ENCODE measurements around the gene BHLHA15.

The BHLHA15 gene

GRCh38 chr7:98196706-98197605 lies 14.3 kb upstream of the BHLHA15 start:
- H3K27me3 Mint-ChIP-seq, result no peaks in the 10 kb centered on the region
- no peak overlapping the region for H3K27ac Mint-ChIP-seq
- peaks cover 4% of the 10 kb centered on the region for H3K9me3 Mint-ChIP-seq
- H3K4me3 Mint-ChIP-seq, result no peak overlapping the region
- peaks cover 72% of the 10 kb centered on the region for H3K36me3 Mint-ChIP-seq (ENCODE audit: low read depth)
- H3K4me1 Mint-ChIP-seq (ENCODE audit: low read depth), result peaks cover 37% of the 10 kb centered on the region
- DNase-seq, result no peak

GRCh38 chr7:98199131-98199530 lies 12.1 kb upstream of the BHLHA15 start:
- Mint-ChIP-seq H3K27ac (no peak overlapping the region), H3K4me1 (ENCODE audit: low read depth) (peaks cover 58% of the 10 kb centered on the region), H3K36me3 (ENCODE audit: low read depth) (peaks cover 62% of the 10 kb centered on the region), H3K4me3 (no peak overlapping the region), H3K9me3 (peaks cover 4% of the 10 kb centered on the region), H3K27me3 (no peaks in the 10 kb centered on the region)
- no peak for DNase-seq

GRCh38 chr7:98200364-98200763 lies 10.9 kb upstream of the BHLHA15 start:
- H3K4me3 Mint-ChIP-seq, result peak overlapping the region; percentile 2
- peaks cover 67% of the 10 kb centered on the region for H3K4me1 Mint-ChIP-seq (ENCODE audit: low read depth)
- DNase-seq, result no peak
- H3K9me3 Mint-ChIP-seq, result peaks cover 4% of the 10 kb centered on the region
- H3K36me3 Mint-ChIP-seq (ENCODE audit: low read depth), result peaks cover 61% of the 10 kb centered on the region
- no peaks in the 10 kb centered on the region for H3K27me3 Mint-ChIP-seq
- H3K27ac Mint-ChIP-seq, result peak overlapping the region; percentile 71

GRCh38 chr7:98202367-98203195 lies 8.7 kb upstream of the BHLHA15 start:
- Mint-ChIP-seq H3K27ac (peak overlapping the region; percentile 95), H3K36me3 (ENCODE audit: low read depth) (peaks cover 64% of the 10 kb centered on the region), H3K9me3 (peaks cover 4% of the 10 kb centered on the region), H3K4me1 (ENCODE audit: low read depth) (peaks cover 60% of the 10 kb centered on the region), H3K4me3 (peak overlapping the region; percentile 67), H3K27me3 (no peaks in the 10 kb centered on the region)
- peak; percentile 75 for DNase-seq

- no peaks in the 10 kb centered on the region for H3K27me3 Mint-ChIP-seq
- peak overlapping the region; percentile 95 for H3K27ac Mint-ChIP-seq
- H3K4me3 Mint-ChIP-seq, result peak overlapping the region; percentile 67
- peak; percentile 48 for DNase-seq
- peaks cover 4% of the 10 kb centered on the region for H3K9me3 Mint-ChIP-seq
- peaks cover 63% of the 10 kb centered on the region for H3K36me3 Mint-ChIP-seq (ENCODE audit: low read depth)
- H3K4me1 Mint-ChIP-seq (ENCODE audit: low read depth), result peaks cover 60% of the 10 kb centered on the region
Measured at GRCh38 chr7:98203261-98203963, 7.8 kb upstream of the BHLHA15 start.

GRCh38 chr7:98203964-98204605 lies 7.2 kb upstream of the BHLHA15 start:
- Mint-ChIP-seq H3K4me3 (peak overlapping the region; percentile 12), H3K9me3 (peaks cover 2% of the 10 kb centered on the region), H3K4me1 (ENCODE audit: low read depth) (peaks cover 57% of the 10 kb centered on the region), H3K36me3 (ENCODE audit: low read depth) (peaks cover 61% of the 10 kb centered on the region), H3K27me3 (no peaks in the 10 kb centered on the region), H3K27ac (peak overlapping the region; percentile 95)
- DNase-seq, result peak; percentile 21

GRCh38 chr7:98204670-98205069 lies 6.6 kb upstream of the BHLHA15 start:
- Mint-ChIP-seq H3K36me3 (ENCODE audit: low read depth) (peaks cover 60% of the 10 kb centered on the region), H3K4me1 (ENCODE audit: low read depth) (peaks cover 54% of the 10 kb centered on the region), H3K27me3 (no peaks in the 10 kb centered on the region), H3K9me3 (no peaks in the 10 kb centered on the region), H3K27ac (no peak overlapping the region), H3K4me3 (no peak overlapping the region)
- DNase-seq, result peak; percentile 22

GRCh38 chr7:98205162-98205845 lies 5.9 kb upstream of the BHLHA15 start:
- peak; percentile 24 for DNase-seq
- no peak overlapping the region for H3K27ac Mint-ChIP-seq
- H3K36me3 Mint-ChIP-seq (ENCODE audit: low read depth), result peaks cover 58% of the 10 kb centered on the region
- H3K27me3 Mint-ChIP-seq, result no peaks in the 10 kb centered on the region
- H3K4me1 Mint-ChIP-seq (ENCODE audit: low read depth), result peaks cover 50% of the 10 kb centered on the region
- no peak overlapping the region for H3K4me3 Mint-ChIP-seq
- no peaks in the 10 kb centered on the region for H3K9me3 Mint-ChIP-seq

- DNase-seq, result peak; percentile 23
- Mint-ChIP-seq H3K27ac (no peak overlapping the region), H3K36me3 (ENCODE audit: low read depth) (peaks cover 56% of the 10 kb centered on the region), H3K27me3 (no peaks in the 10 kb centered on the region), H3K4me1 (ENCODE audit: low read depth) (peaks cover 38% of the 10 kb centered on the region), H3K4me3 (no peak overlapping the region), H3K9me3 (no peaks in the 10 kb centered on the region)
Measured at GRCh38 chr7:98206451-98207330, 4.5 kb upstream of the BHLHA15 start.

GRCh38 chr7:98209166-98209920 lies 1.9 kb upstream of the BHLHA15 start:
- DNase-seq, result peak; percentile 22
- peaks cover 42% of the 10 kb centered on the region for H3K36me3 Mint-ChIP-seq (ENCODE audit: low read depth)
- H3K9me3 Mint-ChIP-seq, result no peaks in the 10 kb centered on the region
- no peak overlapping the region for H3K27ac Mint-ChIP-seq
- H3K27me3 Mint-ChIP-seq, result no peaks in the 10 kb centered on the region
- H3K4me1 Mint-ChIP-seq (ENCODE audit: low read depth), result peaks cover 15% of the 10 kb centered on the region
- peak overlapping the region; percentile 43 for H3K4me3 Mint-ChIP-seq

- Mint-ChIP-seq H3K27ac (no peak overlapping the region), H3K27me3 (no peaks in the 10 kb centered on the region), H3K9me3 (no peaks in the 10 kb centered on the region), H3K4me3 (peak overlapping the region; percentile 35), H3K4me1 (ENCODE audit: low read depth) (peaks cover 7% of the 10 kb centered on the region), H3K36me3 (ENCODE audit: low read depth) (peaks cover 34% of the 10 kb centered on the region)
- DNase-seq, result no peak
Measured at GRCh38 chr7:98210513-98211220, 572 bp upstream of the BHLHA15 start.

Measured in activated T-cell treated with anti-CD3 and anti-CD28 coated beads, Interleukin-2, amount 50 U/mL, for 24 hours (primary cell).